ENCODE measurements around the gene RGS5.
"Not testable (repeated sequence)": the region's sequence is repeated elsewhere in the genome, so short reads cannot be mapped to it uniquely, and the experiment has no call there.

RGS5 gene

GRCh38 chr1:163230827-163231226 lies 28.1 kb upstream of the RGS5 start:
- Histone ChIP-seq H3K4me1 (ENCODE audit: control insufficient read depth, low read length) (no peaks in the 10 kb centered on the region), H3K4me3 (ENCODE audit: low read length) (no peak overlapping the region), H3F3A (ENCODE audit: control insufficient read depth, insufficient read depth) (no peaks in the 10 kb centered on the region), H3K4me2 (ENCODE audit: low read length) (no peak overlapping the region), H3K79me2 (ENCODE audit: control insufficient read depth, low read length) (no peaks in the 10 kb centered on the region), H3K9me3 (ENCODE audit: control insufficient read depth, insufficient read depth, low read length) (no peaks in the 10 kb centered on the region), H3K9me2 (replicated peaks; ENCODE audit: control insufficient read depth, low read length) (no peaks in the 10 kb centered on the region), H3K36me3 (ENCODE audit: control insufficient read depth, low read length) (no peaks in the 10 kb centered on the region), H3K27ac (ENCODE audit: low read depth, low read length) (no peak overlapping the region), H4K20me1 (ENCODE audit: control insufficient read depth, insufficient read depth, low read depth, low read length) (no peaks in the 10 kb centered on the region), H3K27me3 (ENCODE audit: control insufficient read depth, low read length) (no peaks in the 10 kb centered on the region)
- TF ChIP-seq, protein P1, sequence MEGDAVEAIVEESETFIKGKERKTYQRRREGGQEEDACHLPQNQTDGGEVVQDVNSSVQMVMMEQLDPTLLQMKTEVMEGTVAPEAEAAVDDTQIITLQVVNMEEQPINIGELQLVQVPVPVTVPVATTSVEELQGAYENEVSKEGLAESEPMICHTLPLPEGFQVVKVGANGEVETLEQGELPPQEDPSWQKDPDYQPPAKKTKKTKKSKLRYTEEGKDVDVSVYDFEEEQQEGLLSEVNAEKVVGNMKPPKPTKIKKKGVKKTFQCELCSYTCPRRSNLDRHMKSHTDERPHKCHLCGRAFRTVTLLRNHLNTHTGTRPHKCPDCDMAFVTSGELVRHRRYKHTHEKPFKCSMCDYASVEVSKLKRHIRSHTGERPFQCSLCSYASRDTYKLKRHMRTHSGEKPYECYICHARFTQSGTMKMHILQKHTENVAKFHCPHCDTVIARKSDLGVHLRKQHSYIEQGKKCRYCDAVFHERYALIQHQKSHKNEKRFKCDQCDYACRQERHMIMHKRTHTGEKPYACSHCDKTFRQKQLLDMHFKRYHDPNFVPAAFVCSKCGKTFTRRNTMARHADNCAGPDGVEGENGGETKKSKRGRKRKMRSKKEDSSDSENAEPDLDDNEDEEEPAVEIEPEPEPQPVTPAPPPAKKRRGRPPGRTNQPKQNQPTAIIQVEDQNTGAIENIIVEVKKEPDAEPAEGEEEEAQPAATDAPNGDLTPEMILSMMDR (IDR thresholded peaks at IDR 0.05; ENCODE audit: low read depth, low read length, poor library complexity, severe bottlenecking), result no peak
- no peak for TF ChIP-seq EZH2phosphoT487 (IDR thresholded peaks at IDR 0.05; ENCODE audit: borderline replicate concordance, low read length)

DNA sequence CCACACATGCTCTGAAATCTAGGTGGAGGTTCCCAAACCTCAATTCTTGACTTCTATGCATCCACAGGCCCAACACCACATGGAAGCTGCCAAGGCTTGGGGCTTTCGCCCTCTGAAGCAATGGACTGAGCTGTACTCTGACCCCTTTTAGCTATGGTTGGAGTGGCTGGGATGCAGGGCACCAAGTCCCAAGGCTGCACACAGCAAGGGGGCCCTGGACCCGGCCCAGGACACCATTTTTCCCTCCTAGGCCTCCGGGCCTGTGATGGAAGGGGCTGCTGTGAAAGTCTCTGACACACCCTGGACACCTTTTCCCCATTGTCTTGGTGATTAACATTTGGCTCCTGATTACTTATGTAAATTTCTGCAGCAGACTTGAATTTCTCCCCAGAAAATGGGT lies 25.6 kb upstream of the RGS5 start:
- not testable (repeated sequence) for H3K27me3 ChIP-seq (ENCODE audit: control insufficient read depth, low read length); H3K4me1 ChIP-seq (ENCODE audit: control insufficient read depth, low read length); H3K9me2 ChIP-seq (replicated peaks; ENCODE audit: control insufficient read depth, low read length); H3K36me3 ChIP-seq (ENCODE audit: control insufficient read depth, low read length); H4K20me1 ChIP-seq (ENCODE audit: control insufficient read depth, insufficient read depth, low read depth, low read length); H3F3A ChIP-seq (ENCODE audit: control insufficient read depth, insufficient read depth); H3K4me3 ChIP-seq (ENCODE audit: low read length); H3K27ac ChIP-seq (ENCODE audit: low read depth, low read length); H3K79me2 ChIP-seq (ENCODE audit: control insufficient read depth, low read length); H3K4me2 ChIP-seq (ENCODE audit: low read length); H3K9me3 ChIP-seq (ENCODE audit: control insufficient read depth, insufficient read depth, low read length)

GRCh38 chr1:163227126-163227525 lies 24.4 kb upstream of the RGS5 start:
- Histone ChIP-seq H3K9me2 (replicated peaks; ENCODE audit: control insufficient read depth, low read length) (no peaks in the 10 kb centered on the region), H3K4me2 (ENCODE audit: low read length) (no peak overlapping the region), H3K4me3 (ENCODE audit: low read length) (no peak overlapping the region), H4K20me1 (ENCODE audit: control insufficient read depth, insufficient read depth, low read depth, low read length) (no peaks in the 10 kb centered on the region), H3K79me2 (ENCODE audit: control insufficient read depth, low read length) (no peaks in the 10 kb centered on the region), H3K27me3 (ENCODE audit: control insufficient read depth, low read length) (no peaks in the 10 kb centered on the region), H3K36me3 (ENCODE audit: control insufficient read depth, low read length) (no peaks in the 10 kb centered on the region), H3K9me3 (ENCODE audit: control insufficient read depth, insufficient read depth, low read length) (no peaks in the 10 kb centered on the region), H3K4me1 (ENCODE audit: control insufficient read depth, low read length) (no peaks in the 10 kb centered on the region), H3F3A (ENCODE audit: control insufficient read depth, insufficient read depth) (no peaks in the 10 kb centered on the region), H3K27ac (ENCODE audit: low read depth, low read length) (no peak overlapping the region)
- TF ChIP-seq, protein P1 (IDR thresholded peaks at IDR 0.05; ENCODE audit: low read depth, low read length, poor library complexity, severe bottlenecking), result no peak
- no peak for TF ChIP-seq EZH2phosphoT487 (IDR thresholded peaks at IDR 0.05; ENCODE audit: borderline replicate concordance, low read length)

DNA sequence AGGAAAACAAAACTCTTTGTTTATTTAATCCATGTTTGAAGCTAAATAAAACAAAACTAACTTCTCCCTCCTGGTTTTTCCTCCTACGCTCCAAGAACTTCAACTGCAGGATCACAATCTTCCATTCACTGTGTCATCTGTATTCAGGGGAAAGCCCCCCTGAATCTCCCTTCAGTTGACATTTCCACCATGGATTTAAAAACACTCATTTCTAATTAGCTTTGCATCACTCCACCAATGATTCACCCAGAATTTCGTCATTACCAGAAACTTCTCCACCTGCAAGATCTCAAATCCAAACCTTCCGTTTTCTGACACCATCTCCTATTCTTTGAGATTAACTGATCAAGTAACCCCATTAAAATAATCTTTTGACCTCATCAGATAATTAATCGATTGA lies 10.9 kb upstream of the RGS5 start:
- peaks cover 14% of the 10 kb centered on the region for H3K27me3 ChIP-seq (ENCODE audit: control insufficient read depth, low read length)
- no peaks in the 10 kb centered on the region for H3K9me3 ChIP-seq (ENCODE audit: control insufficient read depth, insufficient read depth, low read length)
- H3F3A ChIP-seq (ENCODE audit: control insufficient read depth, insufficient read depth), result no peaks in the 10 kb centered on the region
- H3K9me2 ChIP-seq (replicated peaks; ENCODE audit: control insufficient read depth, low read length), result no peaks in the 10 kb centered on the region
- no peaks in the 10 kb centered on the region for H3K79me2 ChIP-seq (ENCODE audit: control insufficient read depth, low read length)
- H3K4me2 ChIP-seq (ENCODE audit: low read length), result no peak overlapping the region
- no peaks in the 10 kb centered on the region for H3K4me1 ChIP-seq (ENCODE audit: control insufficient read depth, low read length)
- H3K27ac ChIP-seq (ENCODE audit: low read depth, low read length), result no peak overlapping the region
- H3K4me3 ChIP-seq (ENCODE audit: low read length), result no peak overlapping the region
- no peaks in the 10 kb centered on the region for H3K36me3 ChIP-seq (ENCODE audit: control insufficient read depth, low read length)
- TF ChIP-seq EZH2phosphoT487 (IDR thresholded peaks at IDR 0.05; ENCODE audit: borderline replicate concordance, low read length), result no peak
- TF ChIP-seq, protein P1 (IDR thresholded peaks at IDR 0.05; ENCODE audit: low read depth, low read length, poor library complexity, severe bottlenecking), result no peak
- H4K20me1 ChIP-seq (ENCODE audit: control insufficient read depth, insufficient read depth, low read depth, low read length), result no peaks in the 10 kb centered on the region
